ENCODE measurements around the gene KLF9. TPM values are rescaled to one million over a fixed set of nuclear protein-coding genes. Genes with fewer than 3 reads are reported as not detected.
A peak's percentile ranks its signal among the peaks of the same experiment; 100 is the strongest.
"Not testable (repeated sequence)": the region's sequence is repeated elsewhere in the genome, so short reads cannot be mapped to it uniquely, and the experiment has no call there.

KLF9 gene
- total RNA-seq, 2 experiments from 2014 or later = 16.2 TPM

DNA sequence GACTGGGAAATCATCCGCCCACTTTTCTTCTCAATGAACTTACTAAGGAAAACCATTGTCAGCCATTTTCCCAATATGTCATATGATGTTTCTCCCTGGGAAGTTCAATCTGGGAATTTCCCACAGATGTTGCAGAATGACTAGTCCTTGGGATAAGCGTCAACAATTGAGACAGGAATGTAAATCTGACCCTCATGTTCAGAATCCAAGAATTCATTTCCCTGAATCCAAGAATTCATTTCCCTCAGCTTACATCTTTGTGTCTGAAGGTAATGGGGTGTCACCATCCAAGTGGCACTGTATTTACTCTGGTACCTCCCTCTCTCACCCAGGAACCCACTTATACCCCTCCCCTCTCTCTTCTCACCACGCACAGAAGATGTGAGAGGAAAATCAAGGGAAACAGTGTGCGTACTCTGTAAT lies 7.4 kb downstream of the KLF9 start:
- Mint-ChIP-seq H3K27me3 (no peaks in the 10 kb centered on the region), H3K27ac (peak overlapping the region; percentile 96)
- POLR2A ChIA-PET = interaction anchor here (6.6 kb wide), 1 partner anchor 13 kb away, joined by 39 read pairs; no protein-coding TSS in a partner anchor

DNA sequence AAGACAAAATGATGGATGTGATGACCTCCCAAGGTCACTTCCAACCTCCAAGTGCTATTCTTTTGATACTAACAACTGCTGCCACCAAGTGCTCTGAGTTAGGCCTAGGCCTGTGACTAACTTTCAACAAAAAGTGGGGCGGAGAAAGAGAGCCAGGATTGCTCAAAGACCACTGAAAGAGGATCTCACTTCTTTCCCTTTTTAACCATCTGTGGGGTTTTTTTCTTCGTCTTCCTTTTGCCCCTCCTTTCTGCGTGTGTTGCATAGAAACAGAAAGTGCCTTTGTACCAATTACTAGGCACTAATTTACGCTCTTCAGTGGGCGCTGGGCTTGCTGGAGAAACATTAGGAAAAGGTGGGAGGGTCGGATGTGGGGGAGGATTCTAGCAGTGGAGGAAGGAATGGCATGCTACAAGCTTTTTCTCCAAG lies 8.0 kb downstream of the KLF9 start:
- DNase-seq = no peak
- H3K4me1 Mint-ChIP-seq = peaks cover 65% of the 10 kb centered on the region
- H3K4me3 Mint-ChIP-seq = peak overlapping the region; percentile 89
- H3K36me3 Mint-ChIP-seq = peaks cover 2% of the 10 kb centered on the region
- peak overlapping the region; percentile 96 for H3K27ac Mint-ChIP-seq
- no peaks in the 10 kb centered on the region for H3K27me3 Mint-ChIP-seq
- ATAC-seq (ENCODE audit: low read depth) = peak; percentile 68
- POLR2A ChIA-PET = interaction anchor here (6.6 kb wide), 1 partner anchor 13 kb away, joined by 39 read pairs; no protein-coding TSS in a partner anchor
- H3K9me3 Mint-ChIP-seq = no peaks in the 10 kb centered on the region

More for the DNA sequence above, 7.4 kb downstream of the KLF9 start:
- Mint-ChIP-seq H3K4me3 (peak overlapping the region; percentile 89), H3K36me3 (peaks cover 5% of the 10 kb centered on the region), H3K4me1 (peaks cover 70% of the 10 kb centered on the region), H3K9me3 (no peaks in the 10 kb centered on the region)
- ATAC-seq (ENCODE audit: low read depth) (no peak), DNase-seq (no peak)

DNA sequence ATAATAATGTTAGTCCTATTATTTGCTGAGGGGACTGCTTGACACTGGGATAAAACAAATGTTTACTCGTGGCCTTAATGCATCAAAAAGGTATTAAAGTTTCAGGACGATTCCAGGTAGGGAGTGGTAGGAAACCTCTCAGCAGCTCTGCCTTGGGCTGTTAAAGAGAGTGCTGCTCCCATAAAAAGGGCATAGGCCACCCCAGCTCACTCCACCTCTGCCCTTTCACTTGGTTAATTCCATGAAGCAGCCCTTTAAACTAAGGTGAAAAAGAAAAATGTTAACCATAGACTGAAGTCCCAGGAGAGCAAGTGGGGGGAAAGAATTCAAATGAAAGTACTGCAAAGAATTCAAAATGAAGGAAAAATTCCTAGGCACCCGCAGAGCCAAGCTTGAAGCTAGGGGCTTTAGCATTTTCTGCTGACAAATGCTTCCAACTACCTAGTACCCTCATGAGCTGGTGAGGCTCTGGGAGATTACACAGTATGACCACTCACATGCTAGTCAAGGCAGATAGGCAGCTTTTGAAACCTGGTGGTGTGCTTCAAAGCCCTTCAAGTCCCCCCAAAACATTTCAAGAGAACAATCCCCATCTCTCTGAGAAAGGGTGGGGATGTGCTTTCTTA lies 8.5 kb downstream of the KLF9 start:
- ATAC-seq (ENCODE audit: low read depth) = peak; percentile 32
- no peaks in the 10 kb centered on the region for H3K27me3 Mint-ChIP-seq
- peak overlapping the region; percentile 89 for H3K4me3 Mint-ChIP-seq
- no peak for DNase-seq
- peak overlapping the region; percentile 96 for H3K27ac Mint-ChIP-seq
- peaks cover 60% of the 10 kb centered on the region for H3K4me1 Mint-ChIP-seq
- POLR2A ChIA-PET = interaction anchor here (6.6 kb wide), 1 partner anchor 14 kb away, joined by 39 read pairs; no protein-coding TSS in a partner anchor
- no peaks in the 10 kb centered on the region for H3K9me3 Mint-ChIP-seq
- no peaks in the 10 kb centered on the region for H3K36me3 Mint-ChIP-seq

DNA sequence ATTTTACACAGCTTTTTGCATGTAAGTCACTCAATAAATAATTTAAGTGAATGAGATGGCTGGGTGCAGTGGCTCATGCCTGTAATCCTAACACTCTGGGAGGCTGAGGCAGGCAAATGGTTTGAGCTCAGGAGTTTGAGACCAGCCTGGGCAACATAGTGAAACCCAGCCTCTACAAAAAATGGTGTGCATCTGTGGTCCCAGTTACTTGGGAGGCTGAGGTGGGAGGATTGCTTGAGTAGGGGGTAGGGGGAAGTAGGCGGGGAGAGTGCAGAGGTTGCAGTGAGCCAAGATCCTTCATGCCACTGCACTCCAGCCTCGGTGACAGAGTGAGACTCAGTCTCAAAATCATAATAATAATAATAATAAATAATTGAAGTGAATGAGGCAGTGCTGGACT lies 10.2 kb downstream of the KLF9 start:
- Mint-ChIP-seq H3K27ac (no peak overlapping the region), H3K36me3 (no peaks in the 10 kb centered on the region), H3K27me3 (no peaks in the 10 kb centered on the region), H3K9me3 (no peaks in the 10 kb centered on the region), H3K4me1 (peaks cover 52% of the 10 kb centered on the region), H3K4me3 (no peak overlapping the region)
- ATAC-seq (ENCODE audit: low read depth) = no peak
- POLR2A ChIA-PET = interaction anchor here (1.7 to 6.6 kb wide), 2 partner anchors 8 to 15 kb away, joined by 6 to 39 read pairs; no protein-coding TSS in a partner anchor
- DNase-seq = no peak

DNA sequence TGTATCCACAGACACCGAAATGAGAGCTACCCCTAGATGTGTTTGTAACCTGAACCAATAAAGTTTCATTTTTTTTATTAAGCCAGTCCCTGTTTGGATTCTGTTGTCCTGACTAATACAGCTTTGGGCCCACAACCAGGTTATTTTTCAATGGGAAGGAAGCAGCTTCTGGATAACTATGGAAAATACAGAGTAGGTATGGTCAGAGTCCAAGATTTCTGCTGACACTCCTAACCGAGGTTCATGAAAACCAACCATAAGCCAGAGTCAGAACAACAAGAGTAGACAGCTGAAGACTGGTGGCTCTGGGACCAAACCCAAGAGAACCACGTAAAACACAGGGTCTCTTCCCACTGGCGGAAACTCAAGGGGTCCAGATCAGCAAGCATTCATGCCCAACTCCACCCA lies 10.8 kb downstream of the KLF9 start:
- no peak overlapping the region for H3K27ac Mint-ChIP-seq
- POLR2A ChIA-PET = interaction anchor here (1.7 to 6.6 kb wide), 2 partner anchors 9 to 16 kb away, joined by 6 to 39 read pairs; no protein-coding TSS in a partner anchor
- H3K27me3 Mint-ChIP-seq = no peaks in the 10 kb centered on the region
- H3K36me3 Mint-ChIP-seq = no peaks in the 10 kb centered on the region
- DNase-seq (no peak), ATAC-seq (ENCODE audit: low read depth) (no peak)
- H3K4me3 Mint-ChIP-seq = no peak overlapping the region
- H3K9me3 Mint-ChIP-seq = no peaks in the 10 kb centered on the region
- peaks cover 56% of the 10 kb centered on the region for H3K4me1 Mint-ChIP-seq

DNA sequence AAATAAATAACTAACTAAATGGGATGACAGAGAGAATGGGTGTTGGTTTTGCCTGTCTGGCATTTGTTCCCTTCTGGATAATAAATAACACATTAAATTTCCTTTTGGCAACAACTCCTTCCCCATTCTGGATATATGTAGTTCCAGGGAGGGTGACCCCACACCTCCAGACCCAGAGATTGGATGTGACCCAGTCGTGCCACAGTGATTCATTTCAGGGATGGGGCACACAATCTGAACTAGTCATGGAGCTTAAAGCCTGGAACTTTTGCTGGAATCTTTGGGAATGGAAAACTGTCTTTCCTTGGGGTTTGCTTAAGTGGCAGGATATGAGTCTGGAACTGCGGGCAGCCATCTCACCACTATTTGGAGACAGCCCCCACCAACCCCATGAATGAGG lies 11.3 kb downstream of the KLF9 start:
- Mint-ChIP-seq H3K36me3 (no peaks in the 10 kb centered on the region), H3K4me1 (peaks cover 54% of the 10 kb centered on the region), H3K27me3 (no peaks in the 10 kb centered on the region), H3K9me3 (no peaks in the 10 kb centered on the region), H3K27ac (no peak overlapping the region), H3K4me3 (no peak overlapping the region)
- POLR2A ChIA-PET = interaction anchor here (1.7 to 6.6 kb wide), 2 partner anchors 9 to 17 kb away, joined by 6 to 39 read pairs; no protein-coding TSS in a partner anchor
- DNase-seq (no peak), ATAC-seq (ENCODE audit: low read depth) (no peak)

DNA sequence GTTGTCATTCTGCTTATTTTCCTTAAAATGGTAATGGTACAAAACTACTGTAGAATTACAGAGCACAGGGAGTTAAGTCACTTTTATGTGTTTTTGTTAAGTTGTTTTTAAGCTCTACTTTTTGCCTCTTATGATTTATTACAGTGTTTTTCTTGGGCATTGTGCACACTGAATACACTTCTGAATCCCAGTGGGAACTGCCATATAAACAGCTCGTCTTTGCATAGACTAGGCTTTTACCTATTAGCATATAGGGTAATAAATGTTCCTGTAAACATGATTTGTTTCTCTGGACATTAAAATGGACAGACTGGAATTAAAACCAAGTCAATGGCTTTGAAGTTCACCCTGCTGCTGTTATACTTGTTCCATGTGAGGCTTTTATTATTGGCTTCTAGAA lies 12.2 kb downstream of the KLF9 start:
- ATAC-seq (ENCODE audit: low read depth) = no peak
- H3K4me1 Mint-ChIP-seq = peaks cover 54% of the 10 kb centered on the region
- DNase-seq = no peak
- no peaks in the 10 kb centered on the region for H3K27me3 Mint-ChIP-seq
- POLR2A ChIA-PET = interaction anchor here (1.1 kb wide), 1 partner anchor 8 kb away, joined by 3 read pairs; no protein-coding TSS in a partner anchor
- no peak overlapping the region for H3K4me3 Mint-ChIP-seq
- H3K27ac Mint-ChIP-seq = no peak overlapping the region
- H3K36me3 Mint-ChIP-seq = no peaks in the 10 kb centered on the region
- no peaks in the 10 kb centered on the region for H3K9me3 Mint-ChIP-seq

DNA sequence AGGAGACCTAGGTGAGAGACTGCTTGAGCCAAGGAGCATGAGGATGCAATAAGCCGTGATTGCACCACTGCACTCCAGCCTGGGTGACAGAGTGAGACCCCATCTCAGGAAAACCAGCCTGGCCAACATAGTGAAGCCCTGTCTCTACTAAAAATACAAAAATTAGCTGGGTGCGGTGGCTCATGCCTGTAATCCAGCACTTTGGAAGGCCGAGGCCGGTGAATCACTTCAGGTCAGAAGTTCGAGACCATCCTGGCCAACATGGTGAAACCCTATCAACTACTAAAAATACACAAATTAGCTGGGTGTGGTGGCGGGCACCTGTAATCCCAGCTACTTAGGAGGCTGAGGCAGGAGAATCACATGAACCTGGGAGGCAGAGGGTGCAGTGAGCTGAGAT lies 13.2 kb downstream of the KLF9 start:
- H3K36me3 Mint-ChIP-seq; ATAC-seq (ENCODE audit: low read depth); DNase-seq; H3K9me3 Mint-ChIP-seq; H3K27ac Mint-ChIP-seq; H3K4me3 Mint-ChIP-seq; H3K27me3 Mint-ChIP-seq: not testable (repeated sequence)
- H3K4me1 Mint-ChIP-seq = peaks cover 51% of the 10 kb centered on the region
- POLR2A ChIA-PET = interaction anchor here (0.7 to 1.1 kb wide), 2 partner anchors 9 to 34 kb away, joined by 3 to 5 read pairs; no protein-coding TSS in a partner anchor

DNA sequence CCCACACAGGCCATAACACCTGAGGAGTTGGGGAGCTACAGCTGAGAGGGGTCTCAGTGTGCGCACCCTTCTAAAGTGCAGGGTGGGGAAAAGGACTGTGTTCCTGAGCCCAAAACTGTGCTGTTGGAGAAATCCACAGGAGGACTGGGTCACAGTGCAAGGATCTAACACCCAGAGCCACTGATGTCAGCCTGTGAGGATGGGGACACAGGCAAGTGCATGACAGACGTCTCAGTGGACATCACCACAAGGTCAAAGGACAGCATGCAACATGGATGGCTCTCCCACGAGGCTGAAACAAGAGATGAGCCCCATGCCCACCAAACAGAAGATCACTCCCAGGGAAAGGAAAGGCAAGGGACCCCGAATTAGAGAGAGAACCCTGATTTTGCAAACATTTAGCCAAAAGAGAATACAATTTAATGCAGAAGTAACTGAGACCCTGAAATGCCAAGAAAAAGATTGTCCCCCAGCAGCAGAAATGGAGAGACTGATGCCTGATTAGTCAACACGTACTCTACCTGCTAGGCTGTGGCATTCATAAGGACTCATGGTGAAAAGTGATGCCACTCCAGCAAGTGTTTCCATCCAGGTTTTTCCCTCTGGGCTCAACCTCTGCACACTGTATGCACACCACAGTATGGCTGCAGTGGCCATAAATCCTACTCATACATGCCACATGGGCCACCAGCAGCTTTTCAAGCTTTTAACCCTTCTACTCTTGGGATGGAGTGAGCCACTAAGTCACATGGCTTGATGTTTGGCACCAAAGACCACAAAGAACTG lies 14.2 kb downstream of the KLF9 start:
- Mint-ChIP-seq H3K36me3 (no peaks in the 10 kb centered on the region), H3K4me3 (no peak overlapping the region), H3K9me3 (no peaks in the 10 kb centered on the region)

DNA sequence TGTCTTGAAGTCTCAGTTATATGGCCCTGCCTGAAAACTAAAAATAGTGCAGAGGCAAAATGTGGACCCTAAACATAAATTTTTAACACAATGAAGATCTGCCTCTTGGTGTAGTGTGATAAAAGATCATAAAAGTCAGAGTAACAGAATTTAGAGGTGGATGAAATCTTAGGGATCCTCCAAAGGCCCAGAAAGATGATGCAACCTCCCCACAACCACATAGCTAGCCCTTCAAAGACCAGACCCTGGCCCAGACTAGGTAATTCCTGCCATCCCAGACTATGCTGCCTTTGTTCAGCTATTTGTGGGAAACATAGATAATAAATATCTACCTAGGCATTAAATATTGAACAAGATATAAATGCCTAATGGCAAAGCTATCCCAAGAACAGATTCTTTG lies 15.3 kb downstream of the KLF9 start:
- no peak for ATAC-seq (ENCODE audit: low read depth)
- POLR2A ChIA-PET = interaction anchor here (1.7 to 2.3 kb wide), 2 partner anchors 13 to 20 kb away, joined by 7 to 13 read pairs; no protein-coding TSS in a partner anchor
- no peak overlapping the region for H3K4me3 Mint-ChIP-seq
- peak overlapping the region; percentile 70 for H3K27ac Mint-ChIP-seq
- H3K9me3 Mint-ChIP-seq = no peaks in the 10 kb centered on the region
- peaks cover 41% of the 10 kb centered on the region for H3K4me1 Mint-ChIP-seq
- no peaks in the 10 kb centered on the region for H3K27me3 Mint-ChIP-seq
- no peaks in the 10 kb centered on the region for H3K36me3 Mint-ChIP-seq
- no peak for DNase-seq

More for the DNA sequence above, 14.2 kb downstream of the KLF9 start:
- peaks cover 45% of the 10 kb centered on the region for H3K4me1 Mint-ChIP-seq
- DNase-seq (no peak), ATAC-seq (ENCODE audit: low read depth) (no peak)
- POLR2A ChIA-PET = interaction anchor here (1.7 to 2.3 kb wide), 2 partner anchors 12 to 19 kb away, joined by 7 to 13 read pairs; no protein-coding TSS in a partner anchor
- no peaks in the 10 kb centered on the region for H3K27me3 Mint-ChIP-seq
- H3K27ac Mint-ChIP-seq = peak overlapping the region; percentile 52

DNA sequence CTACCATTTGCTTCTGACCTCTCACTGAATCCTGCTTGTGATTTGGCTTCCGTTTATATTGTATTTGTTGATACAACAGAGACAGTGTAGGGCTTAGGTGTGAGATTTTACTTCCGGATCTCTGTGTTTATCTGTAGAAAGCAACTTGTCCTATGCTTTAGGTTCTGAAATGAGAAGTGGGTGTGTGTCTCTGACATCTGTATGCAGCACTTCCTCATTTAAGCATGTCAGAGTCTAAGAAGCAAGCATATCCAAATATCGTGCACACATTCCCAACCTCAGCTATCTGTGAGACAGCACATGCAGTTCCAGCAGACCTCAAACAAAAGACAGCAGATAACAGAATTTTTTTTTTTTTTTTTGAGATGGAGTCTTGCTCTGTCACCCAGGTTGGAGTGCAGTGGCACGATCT lies 16.3 kb downstream of the KLF9 start:
- Mint-ChIP-seq H3K4me3 (peak overlapping the region; percentile 75), H3K36me3 (no peaks in the 10 kb centered on the region), H3K4me1 (peaks cover 37% of the 10 kb centered on the region), H3K27ac (peak overlapping the region; percentile 84), H3K9me3 (no peaks in the 10 kb centered on the region), H3K27me3 (no peaks in the 10 kb centered on the region)
- DNase-seq (no peak), ATAC-seq (ENCODE audit: low read depth) (peak; percentile 96)
- POLR2A ChIA-PET = interaction anchor here (0.7 kb wide), 2 partner anchors 9 to 17 kb away, joined by 3 read pairs; no protein-coding TSS in a partner anchor

DNA sequence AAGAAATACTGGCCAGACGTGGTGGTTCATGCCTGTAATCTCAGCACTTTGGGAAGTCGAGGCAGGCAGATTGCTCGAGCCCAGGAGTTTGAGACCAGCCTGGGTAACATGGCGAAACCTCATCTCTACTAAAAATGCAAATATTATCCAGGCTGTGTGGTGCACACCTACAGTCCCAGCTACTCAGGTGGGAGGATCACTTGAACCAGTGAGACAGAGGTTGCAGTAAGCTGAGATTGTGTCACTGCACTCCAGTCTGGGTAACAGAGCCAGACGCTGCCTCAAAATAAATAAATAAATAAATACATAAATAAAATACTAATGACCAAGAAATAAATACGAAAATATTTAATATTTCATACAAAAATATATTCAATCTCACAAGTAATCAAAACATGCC lies 18.8 kb downstream of the KLF9 start:
- Mint-ChIP-seq H3K27me3 (no peaks in the 10 kb centered on the region), H3K36me3 (no peaks in the 10 kb centered on the region), H3K4me3 (no peak overlapping the region), H3K4me1 (peaks cover 52% of the 10 kb centered on the region), H3K27ac (no peak overlapping the region), H3K9me3 (no peaks in the 10 kb centered on the region)
- DNase-seq (no peak), ATAC-seq (ENCODE audit: low read depth) (no peak)
- POLR2A ChIA-PET = no interaction called here

DNA sequence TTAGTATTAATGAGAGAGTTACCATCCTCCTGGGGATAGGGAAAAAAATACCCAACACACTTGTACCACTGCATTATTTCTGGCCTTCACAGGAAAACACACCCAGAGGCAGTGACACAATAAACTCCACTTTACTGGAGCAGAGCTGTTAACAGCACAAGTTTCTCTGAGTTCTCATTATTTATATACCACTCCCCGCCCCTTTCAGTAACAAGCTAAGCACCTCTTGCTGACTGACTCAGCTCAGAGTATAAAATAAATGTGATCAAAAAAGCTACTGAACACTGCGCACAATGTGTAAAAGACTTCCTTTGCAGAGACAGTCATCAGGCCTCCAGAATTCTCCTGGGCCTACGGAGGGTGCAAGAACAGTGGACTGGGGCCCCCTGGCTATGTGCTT lies 21.6 kb downstream of the KLF9 start:
- H3K36me3 Mint-ChIP-seq = peaks cover 3% of the 10 kb centered on the region
- no peak overlapping the region for H3K27ac Mint-ChIP-seq
- no peaks in the 10 kb centered on the region for H3K27me3 Mint-ChIP-seq
- ATAC-seq (ENCODE audit: low read depth) (no peak), DNase-seq (no peak)
- H3K9me3 Mint-ChIP-seq = no peaks in the 10 kb centered on the region
- H3K4me3 Mint-ChIP-seq = no peak overlapping the region
- POLR2A ChIA-PET = no interaction called here
- H3K4me1 Mint-ChIP-seq = peaks cover 43% of the 10 kb centered on the region
